Nephron progenitor cell (in vitro differentiated cells): ENCODE data around the gene NRG3.

Source experiments
- DNase-seq: peaks from one replicate; pipeline ENCODE4 v3.0.0; 2021
- H3K27ac Mint-ChIP-seq: 2 replicates; pipeline ENCODE4 v1.8.0; 2021; ENCODE audit warnings: mild to moderate bottlenecking, moderate library complexity, mixed read lengths
- H3K27me3 Mint-ChIP-seq: 2 replicates; pipeline ENCODE4 v1.8.0; 2021; ENCODE audit warnings: mild to moderate bottlenecking, low read depth, mixed read lengths; ENCODE audit not compliant: poor library complexity
- H3K36me3 Mint-ChIP-seq: 2 replicates; pipeline ENCODE4 v1.8.0; 2021; ENCODE audit warnings: low read depth, mixed read lengths
- H3K4me1 Mint-ChIP-seq: 2 replicates; pipeline ENCODE4 v1.8.0; 2021; ENCODE audit warnings: mixed read lengths
- H3K4me3 Mint-ChIP-seq: 2 replicates; pipeline ENCODE4 v1.8.0; 2021; ENCODE audit warnings: mild to moderate bottlenecking, moderate library complexity, mixed read lengths
- H3K9me3 Mint-ChIP-seq: 2 replicates; pipeline ENCODE4 v1.8.0; 2021; ENCODE audit warnings: mild to moderate bottlenecking, moderate library complexity, mixed read lengths
- CTCF ChIP-seq: fragments of 200-600 bp; sonication (generic); IDR thresholded peaks from 2 replicates; pipeline ENCODE4 v1.5.0; 2021; ENCODE audit warnings: antibody characterized with exemption

The NRG3 gene

GRCh38 chr10:82267014-82267413 lies 392.0 kb downstream of the NRG3 start:
- no peak for DNase-seq
- no peaks in the 10 kb centered on the region for H3K9me3 Mint-ChIP-seq
- H3K4me3 Mint-ChIP-seq = no peak overlapping the region
- no peak for TF ChIP-seq CTCF
- H3K27ac Mint-ChIP-seq = no peak overlapping the region
- peaks cover 2% of the 10 kb centered on the region for H3K27me3 Mint-ChIP-seq
- H3K4me1 Mint-ChIP-seq = no peaks in the 10 kb centered on the region
- no peaks in the 10 kb centered on the region for H3K36me3 Mint-ChIP-seq

- no peaks in the 10 kb centered on the region for H3K4me1 Mint-ChIP-seq
- H3K27ac Mint-ChIP-seq = no peak overlapping the region
- no peaks in the 10 kb centered on the region for H3K36me3 Mint-ChIP-seq
- H3K9me3 Mint-ChIP-seq = no peaks in the 10 kb centered on the region
- DNase-seq = no peak
- no peak for TF ChIP-seq CTCF
- peaks cover 3% of the 10 kb centered on the region for H3K27me3 Mint-ChIP-seq
- H3K4me3 Mint-ChIP-seq = no peak overlapping the region
These were observed 392.5 kb downstream of the NRG3 start for GRCh38 chr10:82267465-82267864.

- H3K9me3 Mint-ChIP-seq = no peaks in the 10 kb centered on the region
- no peak overlapping the region for H3K4me3 Mint-ChIP-seq
- no peak for TF ChIP-seq CTCF
- no peak for DNase-seq
- no peak overlapping the region for H3K27ac Mint-ChIP-seq
- no peaks in the 10 kb centered on the region for H3K4me1 Mint-ChIP-seq
- H3K36me3 Mint-ChIP-seq = no peaks in the 10 kb centered on the region
- peaks cover 3% of the 10 kb centered on the region for H3K27me3 Mint-ChIP-seq
These were observed 393.0 kb downstream of the NRG3 start for GRCh38 chr10:82267960-82268359.

- Mint-ChIP-seq H3K27me3 (no peaks in the 10 kb centered on the region), H3K4me1 (no peaks in the 10 kb centered on the region), H3K27ac (no peak overlapping the region), H3K9me3 (no peaks in the 10 kb centered on the region), H3K4me3 (no peak overlapping the region), H3K36me3 (no peaks in the 10 kb centered on the region)
- TF ChIP-seq CTCF = no peak
- DNase-seq = no peak
These were observed 402.6 kb downstream of the NRG3 start for GRCh38 chr10:82277591-82277990.

- no peaks in the 10 kb centered on the region for H3K36me3 Mint-ChIP-seq
- H3K27ac Mint-ChIP-seq = no peak overlapping the region
- no peak for TF ChIP-seq CTCF
- no peaks in the 10 kb centered on the region for H3K27me3 Mint-ChIP-seq
- no peak overlapping the region for H3K4me3 Mint-ChIP-seq
- H3K4me1 Mint-ChIP-seq = no peaks in the 10 kb centered on the region
- DNase-seq = no peak
- H3K9me3 Mint-ChIP-seq = no peaks in the 10 kb centered on the region
These were observed 403.6 kb downstream of the NRG3 start for GRCh38 chr10:82278401-82279182.
